ENCODE results near the gene LRMDA. TPM values are rescaled to one million over a fixed set of nuclear protein-coding genes. Genes with fewer than 3 reads are reported as not detected.

Gene LRMDA
- total and polyA plus RNA-seq, 10 of the 15 experiments (the other 5 are each of a cell fraction or from before 2014, with no cell fraction given), result 0.07 to 0.54 (median 0.29) TPM; not detected in 4

DNA sequence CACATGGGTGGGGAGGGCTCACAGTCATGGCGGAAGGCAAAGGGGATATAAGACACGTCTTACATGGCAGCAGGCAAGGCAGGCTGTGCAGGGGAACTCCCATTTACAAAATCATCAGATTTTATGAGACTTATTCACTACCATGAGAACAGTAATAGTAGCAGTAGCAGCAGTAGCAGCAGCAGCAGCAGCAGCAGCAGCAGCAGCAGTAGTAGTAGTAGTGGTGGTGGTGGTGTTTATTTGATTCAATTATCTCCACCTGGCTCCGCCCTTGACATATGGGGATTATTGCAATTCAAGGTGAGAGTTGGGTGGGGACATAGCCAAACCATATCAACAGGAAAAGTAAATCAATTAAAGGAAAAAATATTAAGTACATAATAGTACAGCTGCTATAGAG is 184.7 kb downstream of the LRMDA start (continued):
- TF ChIP-seq SIX5 (IDR thresholded peaks at IDR 0.05; ENCODE audit: low read depth, low read length, severe bottlenecking) (no peak), SREBF2 (IDR thresholded peaks at IDR 0.05; ENCODE audit: low read length) (no peak), ZNF274 (IDR thresholded peaks at IDR 0.05; ENCODE audit: insufficient read depth, insufficient read length) (no peak), HDAC2 (IDR thresholded peaks at IDR 0.05) (no peak)

- Histone ChIP-seq H3K79me2 (ENCODE audit: control insufficient read depth, insufficient read depth, low read length) (no peaks in the 10 kb centered on the region), H3K9ac (ENCODE audit: control insufficient read depth, insufficient read depth, low read length) (no peak overlapping the region), H3K27me3 (replicated peaks in 1 of 2; ENCODE audit: control insufficient read depth in 2 of 2, insufficient read depth in 2 of 2, low read length in 1 of 2) (no peaks in the 10 kb centered on the region), H3K4me2 (ENCODE audit: control insufficient read depth, insufficient read depth) (no peak overlapping the region), H3K4me1 (ENCODE audit: control insufficient read depth, insufficient read depth, low read length) (peaks cover 3% of the 10 kb centered on the region; the same call in 1 of the 2 replicates), H3K27ac (ENCODE audit: control insufficient read depth, insufficient read depth) (no peak overlapping the region), H3K36me3 (ENCODE audit: control insufficient read depth in 2 of 2, insufficient read depth in 2 of 2, low read length in 1 of 2) (no peaks in the 10 kb centered on the region), H4K20me1 (ENCODE audit: control insufficient read depth, insufficient read depth) (no peaks in the 10 kb centered on the region), H2AFZ (ENCODE audit: control insufficient read depth, low read depth, low read length) (no peak overlapping the region), H3K9me3 (replicated peaks; ENCODE audit: control insufficient read depth, insufficient read depth, low read length) (no peaks in the 10 kb centered on the region), H3K4me3 (no peak overlapping the region)
- in situ Hi-C loops (cut with MboI) (no loop called here), intact Hi-C loops (cut with micrococcal nuclease; ENCODE audit: unreplicated experiment) (no loop called here)
- RAD21 ChIA-PET (ENCODE audit: unreplicated experiment), result interaction anchor here (1.4 kb wide), 1 partner anchor 12 kb away, joined by 3 read pairs; no protein-coding TSS in a partner anchor
- CTCF ChIA-PET, result interaction anchor here (1.0 to 1.2 kb wide), 2 partner anchors 10 to 12 kb away, joined by 3 read pairs; no protein-coding TSS in a partner anchor
- SMC1A ChIA-PET (ENCODE audit: uncharacterized antibody, unreplicated experiment), result interaction anchor here (0.6 to 2.1 kb wide), 4 partner anchors 13 to 148 kb away, joined by 3 to 8 read pairs (median 3); no protein-coding TSS in a partner anchor
- no TSS peak for BruUV-seq (replicated peaks)
- no peak for TF ChIP-seq EED (IDR thresholded peaks at IDR 0.05; ENCODE audit: low read depth)
- TF ChIP-seq, protein P1, sequence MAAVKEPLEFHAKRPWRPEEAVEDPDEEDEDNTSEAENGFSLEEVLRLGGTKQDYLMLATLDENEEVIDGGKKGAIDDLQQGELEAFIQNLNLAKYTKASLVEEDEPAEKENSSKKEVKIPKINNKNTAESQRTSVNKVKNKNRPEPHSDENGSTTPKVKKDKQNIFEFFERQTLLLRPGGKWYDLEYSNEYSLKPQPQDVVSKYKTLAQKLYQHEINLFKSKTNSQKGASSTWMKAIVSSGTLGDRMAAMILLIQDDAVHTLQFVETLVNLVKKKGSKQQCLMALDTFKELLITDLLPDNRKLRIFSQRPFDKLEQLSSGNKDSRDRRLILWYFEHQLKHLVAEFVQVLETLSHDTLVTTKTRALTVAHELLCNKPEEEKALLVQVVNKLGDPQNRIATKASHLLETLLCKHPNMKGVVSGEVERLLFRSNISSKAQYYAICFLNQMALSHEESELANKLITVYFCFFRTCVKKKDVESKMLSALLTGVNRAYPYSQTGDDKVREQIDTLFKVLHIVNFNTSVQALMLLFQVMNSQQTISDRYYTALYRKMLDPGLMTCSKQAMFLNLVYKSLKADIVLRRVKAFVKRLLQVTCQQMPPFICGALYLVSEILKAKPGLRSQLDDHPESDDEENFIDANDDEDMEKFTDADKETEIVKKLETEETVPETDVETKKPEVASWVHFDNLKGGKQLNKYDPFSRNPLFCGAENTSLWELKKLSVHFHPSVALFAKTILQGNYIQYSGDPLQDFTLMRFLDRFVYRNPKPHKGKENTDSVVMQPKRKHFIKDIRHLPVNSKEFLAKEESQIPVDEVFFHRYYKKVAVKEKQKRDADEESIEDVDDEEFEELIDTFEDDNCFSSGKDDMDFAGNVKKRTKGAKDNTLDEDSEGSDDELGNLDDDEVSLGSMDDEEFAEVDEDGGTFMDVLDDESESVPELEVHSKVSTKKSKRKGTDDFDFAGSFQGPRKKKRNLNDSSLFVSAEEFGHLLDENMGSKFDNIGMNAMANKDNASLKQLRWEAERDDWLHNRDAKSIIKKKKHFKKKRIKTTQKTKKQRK (IDR thresholded peaks at IDR 0.05; ENCODE audit: low read depth, low read length), result no peak
- no peak for TF ChIP-seq KLF5 (IDR thresholded peaks at IDR 0.05; ENCODE audit: partially characterized antibody)
- no peak for TF ChIP-seq MXI1 (IDR thresholded peaks at IDR 0.05; ENCODE audit: low read depth, low read length)
- no peak for TF ChIP-seq CHD1 (IDR thresholded peaks at IDR 0.05; ENCODE audit: low read depth, low read length)
- TF ChIP-seq HDAC2 (IDR thresholded peaks at IDR 0.05), result no peak
- TF ChIP-seq, protein P2, sequence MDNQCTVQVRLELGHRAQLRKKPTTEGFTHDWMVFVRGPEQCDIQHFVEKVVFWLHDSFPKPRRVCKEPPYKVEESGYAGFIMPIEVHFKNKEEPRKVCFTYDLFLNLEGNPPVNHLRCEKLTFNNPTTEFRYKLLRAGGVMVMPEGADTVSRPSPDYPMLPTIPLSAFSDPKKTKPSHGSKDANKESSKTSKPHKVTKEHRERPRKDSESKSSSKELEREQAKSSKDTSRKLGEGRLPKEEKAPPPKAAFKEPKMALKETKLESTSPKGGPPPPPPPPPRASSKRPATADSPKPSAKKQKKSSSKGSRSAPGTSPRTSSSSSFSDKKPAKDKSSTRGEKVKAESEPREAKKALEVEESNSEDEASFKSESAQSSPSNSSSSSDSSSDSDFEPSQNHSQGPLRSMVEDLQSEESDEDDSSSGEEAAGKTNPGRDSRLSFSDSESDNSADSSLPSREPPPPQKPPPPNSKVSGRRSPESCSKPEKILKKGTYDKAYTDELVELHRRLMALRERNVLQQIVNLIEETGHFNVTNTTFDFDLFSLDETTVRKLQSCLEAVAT (IDR thresholded peaks at IDR 0.05), result no peak
- TF ChIP-seq TCF7 (IDR thresholded peaks at IDR 0.05; ENCODE audit: borderline replicate concordance), result no peak
- no peak for TF ChIP-seq POLR2AphosphoS2 (IDR thresholded peaks at IDR 0.05; ENCODE audit: low read depth, low read length)
- POLR2A ChIA-PET, result no interaction called here
- ATAC-seq (no peak), FAIRE-seq (no peak), DNase-seq (ENCODE audit: low read depth, low spot score) (no peak)
- WGBS (ENCODE audit: insufficient coverage, insufficient replicate concordance, low lambda C conversion rate, missing lambda C conversion rate), result 0% methylated on average over 3 of the region's 3 CpGs
These were observed 185.6 kb downstream of the LRMDA start for GRCh38 chr10:75616874-75617478.

Measured in GM12878 (cell line).